CD4-positive, CD25-positive, alpha-beta regulatory T cell (primary cell): ENCODE results near the gene RAP1GDS1. TPM values are rescaled to one million over a fixed set of nuclear protein-coding genes. Genes with fewer than 3 reads are reported as not detected.
"Not testable (repeated sequence)": the region's sequence is repeated elsewhere in the genome, so short reads cannot be mapped to it uniquely, and the experiment has no call there.

Experiments
- ATAC-seq, 2 donors: fragments of 150-1000 bp; cut with Tn5 transposase; one replicate each; pipeline ENCODE4 v1.10.0; 2021; ENCODE audit warnings: low read depth in 2 of 2, moderate number of reproducible peaks in 2 of 2, moderate library complexity in 1 of 2
- DNase-seq, 3 donors: peaks; one replicate each; pipeline versions ENCODE4 v3.0.0 to v3.0.0-alpha.2; 2012 to 2022; ENCODE audit warnings: mixed read lengths in 1 of 3
- H3K27ac ChIP-seq: one replicate; pipeline ENCODE4 v1.7.0; 2013; ENCODE audit warnings: mild to moderate bottlenecking, low read length; ENCODE audit not compliant: insufficient read depth, poor library complexity, severe bottlenecking
- H3K27me3 ChIP-seq: one replicate; pipeline ENCODE4 v1.7.0; 2013; ENCODE audit warnings: low read length; ENCODE audit not compliant: control insufficient read depth, insufficient read depth
- H3K36me3 ChIP-seq: one replicate; pipeline ENCODE4 v1.7.0; 2013; ENCODE audit warnings: mild to moderate bottlenecking, low read length, moderate library complexity; ENCODE audit not compliant: control insufficient read depth, insufficient read depth
- H3K4me1 ChIP-seq: 2 replicates; pipeline ENCODE4 v1.7.0; 2013; ENCODE audit warnings: mild to moderate bottlenecking, low read length; ENCODE audit not compliant: insufficient read depth, control insufficient read depth, poor library complexity, severe bottlenecking
- H3K4me3 ChIP-seq: one replicate; pipeline ENCODE4 v1.7.0; 2013; ENCODE audit warnings: low read depth, mild to moderate bottlenecking, low read length, moderate library complexity
- H3K9me3 ChIP-seq, 2 experiments: 1 replicate in 1 of 2; 2 replicates in 1 of 2; pipeline ENCODE4 v1.7.0; 2013; ENCODE audit warnings: low read length in 2 of 2, mild to moderate bottlenecking in 1 of 2, moderate library complexity in 1 of 2; ENCODE audit not compliant: control insufficient read depth in 2 of 2
- H3K27ac Mint-ChIP-seq, 3 donors: one replicate each; pipeline ENCODE4 v1.8.0; 2020 to 2022; ENCODE audit warnings: mild to moderate bottlenecking in 3 of 3, mixed read lengths in 3 of 3, moderate library complexity in 2 of 3
- H3K27me3 Mint-ChIP-seq: one replicate; pipeline ENCODE4 v1.8.0; 2022; ENCODE audit warnings: mild to moderate bottlenecking, mixed read lengths
- H3K36me3 Mint-ChIP-seq: one replicate; pipeline ENCODE4 v1.8.0; 2020; ENCODE audit warnings: mixed read lengths
- H3K4me1 Mint-ChIP-seq, 4 donors: one replicate each; pipeline ENCODE4 v1.8.0; 2020 to 2022; ENCODE audit warnings: mixed read lengths in 4 of 4, mild to moderate bottlenecking in 1 of 4
- H3K4me3 Mint-ChIP-seq, 4 donors: one replicate each; pipeline ENCODE4 v1.8.0; 2020 to 2022; ENCODE audit warnings: mild to moderate bottlenecking in 4 of 4, mixed read lengths in 4 of 4, moderate library complexity in 3 of 4
- H3K9me3 Mint-ChIP-seq, 7 donors: one replicate each; pipeline ENCODE4 v1.8.0; 2020 to 2022; ENCODE audit warnings: mixed read lengths in 7 of 7, mild to moderate bottlenecking in 3 of 7, moderate library complexity in 2 of 7
- polyA plus RNA-seq, 4 donors: library from polyadenylated mRNA; unstranded; fragments of 300-500 nt; fragmentation: Illumina TruSeq; gene quantifications; one replicate each; pipeline ENCODE4 v1.2.3, GENCODE V29; 2021
- total RNA-seq: library from RNA; stranded (reverse); gene quantifications from one replicate; pipeline ENCODE4 v1.2.3, GENCODE V29; 2022

RAP1GDS1 gene
- total and polyA plus RNA-seq, 5 donors from 2014 or later: 40.4 to 68.8 (median 52.3) TPM

- H3K4me3 ChIP-seq: peak overlapping the region; percentile 2
- no peak for DNase-seq
- H3K36me3 Mint-ChIP-seq: peaks cover 39% of the 10 kb centered on the region
- no peak overlapping the region for H3K4me3 Mint-ChIP-seq
- no peak for ATAC-seq
- H3K9me3 ChIP-seq: no peaks in the 10 kb centered on the region
- H3K36me3 ChIP-seq: peaks cover 4% of the 10 kb centered on the region
- H3K4me1 ChIP-seq: peaks cover 15% of the 10 kb centered on the region
- peak overlapping the region in 2 of 3 donors; percentile 27 to 72 for H3K27ac Mint-ChIP-seq
- H3K27me3 ChIP-seq: no peaks in the 10 kb centered on the region
- H3K27ac ChIP-seq: no peak overlapping the region
- H3K9me3 Mint-ChIP-seq: peaks cover 0 to 6% (median 3%) of the 10 kb centered on the region in 7 donors
- H3K27me3 Mint-ChIP-seq: no peaks in the 10 kb centered on the region
- peaks cover 47 to 70% (median 59%) of the 10 kb centered on the region in 4 donors for H3K4me1 Mint-ChIP-seq
Measured at GRCh38 chr4:98267498-98267897, 6.3 kb downstream of the RAP1GDS1 start.

- H3K36me3 Mint-ChIP-seq: peaks cover 39% of the 10 kb centered on the region
- DNase-seq: peak in 1 of 3 donors; percentile 34
- peaks cover 0 to 13% (median 4%) of the 10 kb centered on the region in 7 donors for H3K9me3 Mint-ChIP-seq
- Histone ChIP-seq H3K9me3 (no peaks in the 10 kb centered on the region), H3K27me3 (no peaks in the 10 kb centered on the region), H3K27ac (no peak overlapping the region), H3K4me1 (no peaks in the 10 kb centered on the region), H3K4me3 (no peak overlapping the region), H3K36me3 (peaks cover 4% of the 10 kb centered on the region)
- no peaks in the 10 kb centered on the region for H3K27me3 Mint-ChIP-seq
- peaks cover 35 to 51% (median 43%) of the 10 kb centered on the region in 4 donors for H3K4me1 Mint-ChIP-seq
- peak in 1 of 2 donors; percentile 40 for ATAC-seq
- H3K4me3 Mint-ChIP-seq: no peak overlapping the region
- H3K27ac Mint-ChIP-seq: peak overlapping the region in 2 of 3 donors; percentile 15 to 16
Measured at GRCh38 chr4:98275145-98275544, 14.0 kb downstream of the RAP1GDS1 start.

GRCh38 chr4:98283219-98284189, 22.3 kb downstream of the RAP1GDS1 start:
- Histone ChIP-seq H3K4me1 (peaks cover 18% of the 10 kb centered on the region), H3K36me3 (no peaks in the 10 kb centered on the region), H3K4me3 (peak overlapping the region; percentile 43), H3K27me3 (no peaks in the 10 kb centered on the region), H3K9me3 (no peaks in the 10 kb centered on the region), H3K27ac (no peak overlapping the region)
- Mint-ChIP-seq H3K36me3 (peaks cover 4% of the 10 kb centered on the region), H3K4me1 (peaks cover 32 to 59% (median 41%) of the 10 kb centered on the region in 4 donors), H3K4me3 (peak overlapping the region; percentile 0 to 76 (median 32)), H3K9me3 (peaks cover 0 to 10% (median 2%) of the 10 kb centered on the region in 7 donors), H3K27me3 (no peaks in the 10 kb centered on the region), H3K27ac (peak overlapping the region in 2 of 3 donors; percentile 39 to 76)
- ATAC-seq (peak; percentile 45 to 56), DNase-seq (no peak)

- Mint-ChIP-seq H3K9me3 (peaks cover 0 to 9% (median 2%) of the 10 kb centered on the region in 7 donors), H3K4me1 (peaks cover 38 to 69% (median 51%) of the 10 kb centered on the region in 4 donors), H3K36me3 (peaks cover 4% of the 10 kb centered on the region), H3K4me3 (no peak overlapping the region), H3K27ac (peak overlapping the region in 1 of 3 donors; percentile 81), H3K27me3 (no peaks in the 10 kb centered on the region)
- no peak for ATAC-seq
- Histone ChIP-seq H3K9me3 (no peaks in the 10 kb centered on the region), H3K27me3 (no peaks in the 10 kb centered on the region), H3K4me1 (peaks cover 28% of the 10 kb centered on the region), H3K4me3 (no peak overlapping the region), H3K36me3 (no peaks in the 10 kb centered on the region), H3K27ac (no peak overlapping the region)
- DNase-seq: no peak
Measured at GRCh38 chr4:98284640-98285046, 23.5 kb downstream of the RAP1GDS1 start.

GRCh38 chr4:98285676-98286075, 24.5 kb downstream of the RAP1GDS1 start:
- H3K27ac ChIP-seq: no peak overlapping the region
- H3K4me1 Mint-ChIP-seq: peaks cover 48 to 76% (median 61%) of the 10 kb centered on the region in 4 donors
- no peak overlapping the region for H3K27ac Mint-ChIP-seq
- no peaks in the 10 kb centered on the region for H3K9me3 ChIP-seq
- peaks cover 35% of the 10 kb centered on the region for H3K4me1 ChIP-seq
- no peaks in the 10 kb centered on the region for H3K36me3 ChIP-seq
- no peak overlapping the region for H3K4me3 ChIP-seq
- ATAC-seq: no peak
- no peaks in the 10 kb centered on the region for H3K27me3 Mint-ChIP-seq
- no peak for DNase-seq
- no peak overlapping the region for H3K4me3 Mint-ChIP-seq
- H3K9me3 Mint-ChIP-seq: peaks cover 0 to 5% (median 2%) of the 10 kb centered on the region in 7 donors
- no peaks in the 10 kb centered on the region for H3K27me3 ChIP-seq
- peaks cover 4% of the 10 kb centered on the region for H3K36me3 Mint-ChIP-seq

- no peak for ATAC-seq
- H3K4me1 Mint-ChIP-seq: peaks cover 47 to 70% (median 57%) of the 10 kb centered on the region in 4 donors
- no peak overlapping the region for H3K27ac Mint-ChIP-seq
Measured at GRCh38 chr4:98287328-98287727, 26.1 kb downstream of the RAP1GDS1 start.

GRCh38 chr4:98288671-98289070, 27.5 kb downstream of the RAP1GDS1 start:
- H3K4me1 Mint-ChIP-seq: peaks cover 34 to 65% (median 52%) of the 10 kb centered on the region in 4 donors
- H3K36me3 Mint-ChIP-seq, H3K27me3 Mint-ChIP-seq, H3K27me3 ChIP-seq, H3K9me3 Mint-ChIP-seq, H3K36me3 ChIP-seq, H3K9me3 ChIP-seq: not testable (repeated sequence)
- peaks cover 41% of the 10 kb centered on the region for H3K4me1 ChIP-seq
- H3K4me3 Mint-ChIP-seq: peak overlapping the region; percentile 22 to 80 (median 78)
- ATAC-seq (peak; percentile 28 to 44), DNase-seq (peak in 2 of 3 donors; percentile 38 to 43)
- H3K27ac Mint-ChIP-seq: peak overlapping the region; percentile 67 to 74 (median 68)
- peak overlapping the region; percentile 70 for H3K4me3 ChIP-seq
- peak overlapping the region; percentile 65 for H3K27ac ChIP-seq

More at GRCh38 chr4:98287328-98287727, 26.1 kb downstream of the RAP1GDS1 start:
- peaks cover 0 to 2% (median 0%) of the 10 kb centered on the region in 7 donors for H3K9me3 Mint-ChIP-seq
- Histone ChIP-seq H3K9me3 (no peaks in the 10 kb centered on the region), H3K27me3 (no peaks in the 10 kb centered on the region), H3K27ac (peak overlapping the region; percentile 24), H3K36me3 (no peaks in the 10 kb centered on the region), H3K4me1 (peaks cover 43% of the 10 kb centered on the region), H3K4me3 (no peak overlapping the region)
- no peaks in the 10 kb centered on the region for H3K36me3 Mint-ChIP-seq
- no peak overlapping the region for H3K4me3 Mint-ChIP-seq
- no peak for DNase-seq
- no peaks in the 10 kb centered on the region for H3K27me3 Mint-ChIP-seq
